IPS DF 19.7 (cell line): ENCODE results near the gene CHST11.

Experiments
- DNase-seq: peaks from one replicate; pipeline ENCODE4 v3.0.0-alpha.2; 2013; ENCODE audit warnings: low read depth, low spot score

Gene CHST11

DNA sequence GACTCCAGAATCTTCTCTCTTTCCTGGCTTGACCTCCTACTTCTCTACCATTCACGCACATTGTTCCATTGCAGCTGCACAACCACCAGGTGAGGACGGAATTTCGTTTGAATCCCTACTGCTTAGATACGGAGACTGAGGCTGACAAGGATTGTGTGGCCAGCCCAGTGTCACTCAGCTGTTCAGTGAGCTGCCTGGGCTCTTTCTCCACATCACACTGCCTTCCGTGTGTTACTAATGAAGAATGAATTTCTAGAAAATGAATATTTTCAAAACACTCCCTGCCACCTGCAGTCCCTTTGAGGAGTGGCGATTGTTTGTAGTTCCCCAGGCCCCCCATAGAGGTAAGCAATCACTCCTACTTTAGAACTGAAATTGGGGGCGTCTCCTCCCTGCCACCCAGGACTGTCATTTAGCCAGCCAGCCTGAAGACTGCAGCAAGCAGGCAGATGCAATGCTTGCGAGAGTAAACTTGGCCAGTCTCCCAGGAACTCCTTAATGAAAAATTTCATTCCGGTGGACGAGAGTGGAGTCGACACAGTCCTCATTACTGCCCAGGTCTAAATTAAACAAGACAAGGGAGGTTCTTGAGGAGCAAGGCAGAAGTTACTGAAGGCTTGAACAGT lies 261.7 kb downstream of the CHST11 start:
- no peak for DNase-seq

DNA sequence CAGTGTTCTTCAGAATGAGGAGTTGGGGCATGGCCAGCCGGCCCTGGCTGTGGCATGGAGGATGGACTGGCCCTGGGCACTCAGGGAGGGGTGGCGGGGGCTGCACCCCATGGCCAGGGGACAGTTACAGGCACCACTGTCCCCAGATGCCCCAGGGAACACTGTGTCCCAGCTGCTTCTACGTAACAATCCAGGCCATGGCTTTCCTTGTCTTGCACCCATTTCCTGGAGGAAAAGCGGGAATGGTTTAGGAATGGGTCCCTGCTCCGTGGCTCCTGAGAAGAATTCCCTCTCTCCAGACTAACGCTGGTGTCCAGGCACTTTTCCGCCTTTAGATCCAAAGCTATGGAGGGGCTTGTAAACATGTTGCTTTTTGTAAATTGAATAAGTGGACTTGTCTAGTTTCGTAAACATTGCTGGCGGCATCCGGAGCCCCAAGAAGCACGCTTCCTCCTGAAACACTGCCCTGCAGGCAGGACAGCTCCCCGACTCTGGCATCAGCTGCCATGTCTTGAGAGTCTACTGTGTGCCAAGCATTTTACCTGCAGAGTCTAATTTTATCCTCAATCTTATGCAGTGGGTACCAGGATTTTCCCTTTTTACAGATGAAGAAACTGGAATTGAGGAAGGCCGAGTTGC lies 263.1 kb downstream of the CHST11 start:
- no peak for DNase-seq

DNA sequence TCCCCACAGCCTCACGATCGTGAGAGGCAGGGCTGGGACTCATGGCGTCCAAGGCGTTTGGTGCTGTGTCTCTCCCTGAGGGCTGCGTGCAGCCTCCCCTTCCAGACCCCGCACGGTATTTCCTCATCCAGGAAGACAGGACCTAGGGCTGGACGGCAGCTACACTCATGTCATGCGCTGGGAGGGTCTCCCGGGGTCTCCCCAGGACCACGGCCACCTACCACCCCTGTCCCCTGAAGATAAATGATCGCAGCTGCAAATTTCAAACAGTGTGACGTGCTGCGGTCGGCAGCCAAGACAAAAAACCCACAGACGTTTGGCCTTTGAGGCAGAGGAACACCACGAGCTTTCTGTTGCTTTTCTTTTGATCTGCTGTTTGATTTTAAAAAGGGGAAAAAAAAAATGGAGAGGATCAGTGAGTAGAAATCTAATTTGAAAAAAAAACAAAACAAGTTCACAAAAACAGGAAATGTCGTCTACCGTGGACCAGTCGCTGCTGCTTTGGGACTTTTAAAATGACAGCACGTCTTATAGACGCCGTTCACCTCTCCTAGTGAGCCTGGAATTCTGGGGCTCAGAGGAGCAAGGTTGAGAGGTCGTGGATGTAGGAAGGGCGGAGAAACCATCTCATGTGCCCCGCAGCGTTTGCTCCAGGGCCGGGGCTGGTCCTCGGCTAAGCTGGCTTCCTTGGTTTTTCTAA lies 263.7 kb downstream of the CHST11 start:
- DNase-seq: no peak

DNA sequence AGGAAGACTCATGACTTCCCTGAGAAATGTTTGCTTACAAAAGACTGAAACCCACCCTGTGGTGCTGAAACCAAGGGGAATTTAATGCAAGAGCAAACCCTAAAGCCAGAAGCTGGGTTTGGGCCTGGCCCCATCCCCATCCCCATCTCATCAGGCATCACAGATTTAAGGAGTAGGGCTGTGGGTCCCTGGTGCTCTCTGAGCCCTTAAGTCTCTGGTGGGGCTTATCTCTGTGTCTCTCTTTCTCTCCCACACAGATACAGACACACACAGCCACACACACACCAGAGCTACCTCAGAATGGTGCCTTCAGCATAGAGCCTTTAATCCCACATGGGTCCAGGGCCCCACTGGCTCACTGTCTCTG lies 264.3 kb downstream of the CHST11 start:
- DNase-seq: no peak

DNA sequence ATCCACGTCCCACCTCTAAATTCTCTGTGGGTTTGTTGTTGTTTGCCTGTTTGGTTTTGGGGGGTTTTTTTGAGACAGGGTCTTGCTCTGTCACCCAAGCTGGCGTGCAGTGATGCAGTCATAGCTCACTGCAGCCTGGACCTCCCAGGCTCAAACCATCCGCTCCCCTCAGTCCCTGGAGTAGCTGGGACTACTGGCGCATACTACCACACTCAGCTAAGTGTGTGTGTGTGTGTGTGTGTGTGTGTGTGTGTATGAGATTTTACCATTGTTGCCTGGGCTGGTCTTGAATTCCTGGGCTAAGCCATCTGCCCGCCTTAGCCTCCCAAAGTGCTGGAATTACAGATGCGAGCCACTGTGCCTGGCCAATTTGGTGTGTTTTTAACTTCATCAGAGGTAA lies 265.2 kb downstream of the CHST11 start:
- DNase-seq: no peak

DNA sequence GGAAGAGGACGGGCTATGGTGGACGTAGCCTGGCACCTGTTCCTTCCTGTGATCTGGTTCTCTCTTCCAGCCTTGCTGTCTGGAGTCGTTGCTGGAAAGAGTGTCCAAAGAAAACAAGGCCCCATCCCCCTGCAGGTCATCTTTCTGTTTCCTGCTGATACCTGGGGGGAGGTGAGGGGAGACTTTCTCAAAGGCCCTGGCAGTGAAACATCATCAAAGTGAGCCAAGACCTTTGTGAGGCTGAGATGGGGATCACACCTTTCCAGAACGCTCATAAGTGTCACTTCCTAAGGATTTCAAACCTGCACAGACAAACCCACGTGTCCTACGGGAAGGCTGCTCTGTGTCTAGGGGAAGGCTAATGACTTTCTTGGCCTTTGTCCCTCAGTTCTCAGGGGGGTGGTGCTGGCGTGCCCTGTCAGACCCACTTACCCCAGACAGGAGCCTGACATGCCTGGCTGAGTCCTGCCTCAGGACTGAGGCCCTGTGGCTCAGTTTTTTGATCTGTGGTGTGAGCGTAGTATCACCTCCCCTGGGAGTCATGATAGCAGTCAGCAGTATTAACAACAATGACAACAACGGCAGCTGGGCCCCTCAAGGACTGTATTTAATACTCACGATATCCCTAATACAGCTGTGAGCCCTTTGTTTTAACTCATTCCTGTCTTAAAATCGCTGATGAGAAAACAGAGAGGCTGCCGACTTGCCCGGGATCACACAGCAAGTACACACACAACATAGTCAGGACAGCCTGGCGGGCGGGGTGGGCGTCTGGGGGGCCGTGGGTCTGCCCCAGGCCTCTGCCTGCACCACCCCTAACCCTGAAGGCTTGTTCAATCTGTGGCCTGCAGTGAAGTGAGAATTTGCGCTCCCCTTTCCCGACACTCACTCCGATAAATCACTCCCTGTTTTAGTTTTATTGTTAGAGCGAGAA lies 266.1 kb downstream of the CHST11 start:
- DNase-seq: no peak

DNA sequence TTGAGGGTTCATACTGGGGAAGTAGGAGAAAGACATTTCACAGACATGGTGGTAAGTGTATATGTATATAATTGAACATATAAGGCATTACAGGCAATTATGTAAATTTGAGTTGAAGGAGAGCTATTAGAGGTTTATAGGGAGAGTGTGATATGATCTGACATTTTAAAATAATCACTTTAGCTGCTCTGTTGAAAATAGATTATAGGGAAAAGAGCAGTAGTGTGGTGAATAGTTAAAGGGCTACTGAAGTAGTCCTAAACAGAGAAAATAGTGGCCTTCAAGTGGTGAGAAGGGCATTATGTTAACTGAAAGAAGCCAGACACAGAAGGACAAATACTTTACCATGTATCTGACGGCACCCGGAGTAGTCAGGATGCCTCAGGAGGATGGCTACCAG lies 267.1 kb downstream of the CHST11 start:
- DNase-seq: no peak

DNA sequence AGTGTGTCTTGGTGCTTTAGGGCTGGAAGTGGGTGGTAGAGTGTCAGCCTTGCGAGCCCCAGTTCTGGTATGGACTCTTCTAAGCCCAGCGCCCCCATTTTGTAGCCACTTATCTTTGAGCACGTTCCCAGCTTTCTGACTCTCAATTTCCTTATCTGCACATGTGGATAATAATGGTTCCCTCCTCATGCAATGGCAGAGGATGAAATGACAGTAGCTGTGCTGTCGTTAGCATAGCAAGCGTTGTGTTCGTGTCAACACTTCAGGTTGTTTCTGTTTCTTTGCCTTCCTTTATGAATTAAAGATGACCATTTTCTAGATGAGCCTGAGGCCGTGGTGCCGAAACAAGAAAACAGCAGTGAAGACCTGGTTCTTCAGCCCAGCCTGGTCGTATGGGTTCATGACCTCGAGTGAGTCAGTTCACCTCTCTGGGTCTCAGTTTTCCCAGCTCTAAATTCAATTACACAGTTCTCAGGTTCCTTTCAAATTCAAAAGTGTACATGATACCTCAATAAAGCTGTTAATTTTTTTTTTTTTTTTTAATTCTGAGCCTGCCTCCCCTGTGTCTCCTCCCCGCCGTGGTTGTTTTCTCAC lies 268.3 kb downstream of the CHST11 start:
- DNase-seq: no peak

DNA sequence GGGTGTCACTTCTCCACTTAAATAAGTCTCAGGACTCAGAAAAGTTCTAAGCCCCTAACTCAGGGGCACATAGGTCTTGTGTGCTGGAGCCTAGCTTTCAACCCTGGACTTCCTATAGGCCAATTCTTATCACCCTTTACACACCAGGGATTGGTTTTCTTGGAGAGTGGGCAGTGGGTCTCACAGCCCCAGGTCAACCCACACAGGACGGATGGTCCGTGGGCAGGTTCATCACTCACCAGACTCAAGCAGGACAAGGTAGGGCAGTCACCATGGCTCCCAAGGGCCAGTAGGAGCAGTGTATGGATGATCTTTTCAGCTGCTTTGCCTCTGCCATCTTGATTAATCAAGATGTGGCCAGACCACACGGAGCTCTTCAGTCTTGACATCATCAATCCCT lies 268.9 kb downstream of the CHST11 start:
- no peak for DNase-seq

DNA sequence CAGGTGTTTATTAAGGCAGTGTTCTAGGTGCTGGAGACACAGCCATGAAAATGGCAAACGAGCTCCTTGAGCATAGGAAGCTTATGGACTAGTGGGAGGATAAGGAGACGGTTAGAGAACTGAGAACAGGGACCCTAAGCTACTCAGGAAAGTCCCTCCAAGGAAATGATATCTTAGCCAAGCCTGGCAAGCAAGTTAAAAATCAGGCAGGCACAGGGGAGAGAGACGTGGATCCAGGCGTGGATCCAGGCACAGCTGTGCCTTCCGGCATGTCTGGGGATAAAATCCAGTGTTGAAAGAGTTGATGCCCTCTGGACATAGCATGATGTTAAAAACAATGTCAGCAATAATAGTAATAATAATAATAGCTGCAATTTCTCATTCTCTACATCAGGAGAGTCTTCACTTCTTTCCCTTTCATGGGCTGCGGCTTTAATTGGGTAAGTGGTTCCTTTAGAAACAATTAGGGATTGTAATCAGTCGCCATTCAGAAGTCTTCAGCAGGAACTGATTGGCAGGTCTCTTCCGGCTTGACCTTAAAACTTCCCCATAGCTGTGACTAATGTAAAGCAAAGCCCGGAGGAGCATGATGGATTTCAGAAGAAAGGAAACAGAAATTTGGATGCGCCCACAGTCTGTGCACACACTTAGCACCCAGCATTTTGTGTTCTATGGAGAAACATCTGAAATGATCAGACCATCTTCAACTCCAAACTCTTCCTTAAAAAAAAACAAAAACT lies 271.1 kb downstream of the CHST11 start:
- DNase-seq: no peak

DNA sequence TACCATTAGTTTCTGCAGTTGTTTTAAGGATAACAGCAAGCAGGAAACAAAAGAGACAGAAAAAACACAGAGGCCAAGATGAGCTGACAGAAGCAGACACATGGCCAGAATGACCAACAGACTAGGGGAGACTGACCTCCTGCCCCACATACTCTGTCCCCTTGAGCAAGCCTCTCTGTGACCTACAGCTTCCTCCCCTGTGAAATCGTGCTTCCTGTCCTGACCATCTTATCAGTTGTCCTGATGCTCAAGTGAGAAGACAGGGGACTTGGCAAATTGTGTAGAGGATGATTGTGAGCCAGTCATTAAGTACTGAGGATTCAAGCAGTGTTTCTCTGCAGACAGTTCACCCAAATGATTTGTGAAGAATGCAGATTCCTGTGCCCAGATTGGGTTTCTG lies 272.3 kb downstream of the CHST11 start:
- no peak for DNase-seq

DNA sequence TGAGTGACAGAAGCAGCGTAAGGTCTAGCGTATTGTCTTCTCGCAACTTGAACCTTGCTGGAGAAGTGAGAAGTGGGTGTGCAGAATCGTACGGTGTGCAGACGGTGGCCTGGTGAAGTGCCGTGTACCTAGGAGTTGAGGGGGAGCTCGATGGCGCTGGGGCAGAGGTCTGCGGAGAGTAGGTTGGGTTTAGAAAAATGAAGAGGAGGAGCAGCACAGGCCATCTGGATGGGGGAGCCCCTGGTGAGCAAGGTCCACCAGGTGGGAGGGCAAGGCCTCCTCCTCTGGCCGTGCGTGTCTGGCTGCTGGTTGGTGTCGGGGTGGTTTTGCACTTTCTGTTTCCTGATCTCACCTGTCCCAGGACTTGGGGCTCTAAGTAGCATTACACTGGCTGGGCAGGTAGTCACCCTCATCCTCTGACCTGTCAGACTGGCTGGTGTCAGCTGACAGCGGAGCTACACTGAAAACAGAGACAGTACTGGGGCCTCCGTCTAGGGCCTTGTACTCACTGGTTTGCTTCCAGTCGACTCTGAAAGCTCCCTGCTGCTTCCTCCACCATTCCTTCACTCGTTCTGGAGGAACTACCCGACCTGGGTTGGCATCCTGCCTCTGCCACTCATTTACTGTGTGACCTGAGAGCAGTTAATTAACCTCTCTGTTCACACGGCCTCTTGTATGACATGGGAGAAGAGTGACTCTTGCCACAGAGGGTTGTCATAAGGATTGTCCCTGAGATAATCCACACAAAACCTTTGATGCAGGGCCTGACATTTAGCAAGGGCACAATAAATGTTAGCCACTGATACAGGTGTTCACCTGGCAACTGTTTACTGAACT lies 273.1 kb downstream of the CHST11 start:
- no peak for DNase-seq

DNA sequence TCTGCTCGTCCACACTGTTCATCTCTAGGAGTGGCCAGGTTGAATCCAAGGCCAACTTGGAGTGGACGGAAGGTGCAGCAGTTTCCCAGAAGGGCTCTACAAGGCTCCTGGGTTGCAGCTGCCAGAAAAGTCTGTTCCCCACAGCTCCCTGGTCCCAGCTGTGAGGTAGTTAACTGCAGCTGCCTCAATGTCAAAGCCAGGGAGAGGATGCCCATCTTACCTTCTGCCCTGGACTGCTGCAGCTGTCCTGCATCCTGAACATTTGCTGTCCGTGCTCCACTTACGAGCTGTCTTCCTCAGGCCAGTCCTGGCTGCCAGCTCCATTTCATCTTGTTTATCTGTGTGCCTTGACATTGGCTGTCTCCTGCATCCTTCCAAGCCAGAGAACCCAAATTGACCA lies 274.0 kb downstream of the CHST11 start:
- DNase-seq: no peak

DNA sequence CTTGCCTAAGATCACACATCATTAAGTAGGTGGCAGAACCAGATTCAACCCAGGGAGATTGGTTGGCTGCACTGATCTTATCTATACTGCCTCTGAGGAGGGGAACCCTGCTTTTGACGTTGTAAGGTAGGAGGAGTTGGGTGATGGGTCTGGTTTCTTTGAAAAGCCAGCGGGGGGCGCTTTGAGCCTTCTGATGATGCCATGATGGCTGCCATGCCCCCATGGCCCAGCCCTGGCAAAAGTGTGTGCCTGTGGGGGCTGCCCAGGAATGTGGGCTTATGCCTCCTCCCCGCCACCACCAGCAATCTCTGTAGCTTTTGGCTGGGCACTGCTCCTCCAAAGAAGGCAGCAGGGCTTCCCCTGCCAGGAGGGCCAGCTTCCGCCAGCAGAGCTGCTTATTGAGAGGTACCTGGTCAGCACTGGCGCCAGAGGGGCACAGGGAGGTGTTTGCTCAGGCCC lies 277.0 kb downstream of the CHST11 start:
- no peak for DNase-seq

DNA sequence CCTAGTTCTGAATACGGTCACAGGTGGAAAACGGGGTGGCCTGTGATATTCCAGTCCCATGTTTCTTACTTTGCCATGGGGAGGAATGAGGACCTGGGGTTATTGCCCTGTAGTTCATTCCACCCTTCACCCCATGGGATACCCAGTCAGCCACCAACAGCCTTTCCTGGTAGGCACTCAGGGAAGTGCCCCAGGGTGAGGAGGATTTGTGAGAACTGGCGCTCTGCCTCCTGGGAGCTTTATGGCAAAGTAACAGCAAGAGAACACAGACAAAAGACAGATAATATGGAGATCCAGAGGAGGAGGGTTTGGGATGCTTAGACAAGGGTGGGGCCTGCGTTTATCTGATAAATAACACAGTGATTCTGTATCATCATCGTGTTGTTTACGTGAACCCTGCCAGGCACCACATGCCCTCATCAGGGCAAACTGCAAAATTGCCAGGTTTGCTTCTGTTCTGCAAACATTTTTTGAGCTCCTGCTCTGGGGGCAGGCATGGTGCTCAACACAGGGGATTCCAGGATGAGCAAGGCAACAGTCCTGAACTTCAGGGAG lies 277.9 kb downstream of the CHST11 start:
- DNase-seq: no peak

DNA sequence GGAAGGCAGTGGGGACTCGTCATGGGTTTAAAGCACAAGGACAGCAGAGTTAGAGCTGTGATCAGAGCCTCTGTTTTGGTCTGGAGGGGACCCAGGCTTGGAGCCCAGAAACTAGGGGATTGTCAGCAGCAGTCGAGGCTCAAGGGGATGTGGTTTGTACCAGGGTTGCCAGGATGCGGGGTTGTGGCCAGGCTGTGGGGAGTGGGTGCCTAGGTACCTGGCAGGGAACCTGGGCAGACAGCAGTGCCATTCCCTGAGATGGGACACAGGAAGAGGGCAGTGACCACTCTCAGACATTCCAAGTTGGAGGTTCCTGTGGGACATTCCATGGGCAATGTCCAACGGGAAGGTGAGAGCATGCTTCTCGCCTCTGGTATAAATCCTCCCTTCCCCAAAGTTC lies 279.1 kb downstream of the CHST11 start:
- DNase-seq: no peak

DNA sequence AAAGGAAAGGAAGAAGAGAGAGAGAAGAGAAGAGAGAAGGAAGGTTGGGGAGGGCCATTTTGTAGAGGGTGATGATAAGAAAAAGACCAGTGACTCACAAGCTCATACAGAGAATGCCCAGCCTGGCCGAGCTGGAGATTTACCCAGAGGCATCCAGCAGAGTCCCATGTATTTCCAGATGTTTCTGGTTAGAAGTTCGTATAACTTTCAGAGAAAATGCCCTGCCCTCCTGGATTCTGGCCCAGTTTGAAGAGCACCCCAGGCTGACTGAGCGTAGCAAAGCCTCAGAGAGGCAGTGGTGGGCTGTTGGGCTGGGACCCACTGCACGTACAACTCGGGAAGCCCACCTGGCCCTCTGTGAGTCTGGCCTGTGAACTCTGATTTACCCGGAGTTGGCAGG lies 279.6 kb downstream of the CHST11 start:
- DNase-seq: no peak

DNA sequence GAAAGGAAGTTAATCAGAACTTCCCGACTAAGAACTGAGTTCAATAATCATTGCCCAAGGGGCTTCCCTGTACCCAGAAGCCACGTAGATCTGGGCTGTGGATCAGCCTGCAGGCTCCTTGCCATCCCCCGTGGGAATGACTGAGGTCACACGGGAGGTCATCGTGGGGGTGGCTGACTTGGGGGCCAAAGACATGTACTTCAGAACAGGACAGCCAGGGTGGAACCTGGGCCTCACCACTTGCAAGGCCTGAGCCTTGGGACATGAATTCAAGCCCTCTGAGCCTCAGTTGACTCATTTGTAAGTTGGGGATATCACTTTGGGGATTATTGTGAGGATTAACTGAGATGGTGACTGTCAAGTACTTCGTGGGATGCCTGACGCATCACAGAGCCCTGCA lies 280.4 kb downstream of the CHST11 start:
- DNase-seq: no peak

DNA sequence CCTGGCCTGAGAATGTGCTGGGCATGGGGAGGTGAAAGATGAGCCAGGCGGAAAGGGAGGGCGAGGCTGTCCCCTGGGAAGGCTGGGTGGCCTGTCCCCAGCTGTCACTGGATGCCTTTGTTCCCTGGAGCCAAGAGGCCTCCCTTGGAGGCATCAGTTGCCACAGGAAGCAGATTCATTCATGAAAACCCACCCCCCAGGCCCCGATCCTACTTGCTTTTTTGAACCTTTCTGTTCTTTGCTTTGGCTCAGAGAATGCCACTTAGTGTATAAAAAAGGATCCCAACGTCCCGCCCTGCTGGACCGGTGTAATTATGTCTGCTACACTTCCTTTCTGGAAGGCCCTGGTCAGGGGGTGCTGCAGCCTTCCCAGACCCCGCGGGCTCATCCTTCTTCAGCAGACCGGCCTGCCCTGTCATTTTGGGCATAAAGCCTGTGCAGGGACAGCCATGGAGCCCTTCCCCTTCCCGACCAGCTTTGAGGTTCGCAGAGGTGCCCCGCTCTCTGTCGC lies 281.1 kb downstream of the CHST11 start:
- no peak for DNase-seq

DNA sequence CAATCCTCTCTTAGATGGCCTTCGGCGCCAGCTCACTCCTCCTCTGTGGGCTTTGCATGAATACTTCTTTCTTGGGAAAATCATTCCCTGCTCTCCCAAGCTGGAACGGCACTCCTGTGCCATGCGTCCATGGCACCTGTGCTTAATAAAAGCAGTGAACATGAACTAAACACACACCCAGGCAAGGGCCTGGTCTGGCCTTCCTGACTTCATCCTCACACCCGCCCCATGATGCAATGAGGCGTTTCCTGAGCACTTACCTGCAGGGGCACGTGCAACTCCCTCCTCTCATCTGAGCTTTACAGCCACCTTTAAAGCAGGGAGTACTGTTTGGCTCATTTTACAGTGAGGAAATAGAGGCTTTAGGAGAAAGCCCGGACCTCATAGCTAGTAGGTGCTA lies 281.6 kb downstream of the CHST11 start:
- DNase-seq: no peak
